Natural killer cell (primary cell): ENCODE measurements around the gene HK3. TPM values are rescaled to one million over a fixed set of nuclear protein-coding genes. Genes with fewer than 3 reads are reported as not detected.

ENCODE experiments used
- ATAC-seq, 3 donors: fragments of 150-1000 bp in 2 of 3; fragments of 200-7000 bp in 1 of 3; cut with Tn5 transposase; 1 replicate in 1 of 3; 2 replicates in 2 of 3; pipeline ENCODE4 v1.10.0; 2021; ENCODE audit warnings: mild to moderate bottlenecking in 2 of 3, moderate library complexity in 2 of 3
- DNase-seq, 2 donors: peaks; one replicate each; pipeline versions ENCODE4 v3.0.0 to v3.0.0-alpha.2; 2013 to 2021; ENCODE audit warnings: mixed read lengths in 1 of 2
- H3K27ac ChIP-seq: one replicate; pipeline ENCODE4 v1.5.1; 2013; ENCODE audit warnings: mild to moderate bottlenecking, low read length
- H3K27me3 ChIP-seq: one replicate; pipeline ENCODE4 v1.6.1; 2013; ENCODE audit warnings: low read length; ENCODE audit not compliant: control insufficient read depth, insufficient read depth
- H3K36me3 ChIP-seq: one replicate; pipeline ENCODE4 v1.6.1; 2013; ENCODE audit warnings: low read length; ENCODE audit not compliant: control insufficient read depth, insufficient read depth
- H3K4me1 ChIP-seq: one replicate; pipeline ENCODE4 v1.6.1; 2013; ENCODE audit warnings: low read length; ENCODE audit not compliant: control insufficient read depth, insufficient read depth
- H3K4me3 ChIP-seq: one replicate; pipeline ENCODE4 v1.5.1; 2013; ENCODE audit warnings: low read length
- H3K9me3 ChIP-seq: one replicate; pipeline ENCODE4 v1.6.1; 2013; ENCODE audit warnings: low read length; ENCODE audit not compliant: control insufficient read depth, insufficient read depth
- H3K27ac Mint-ChIP-seq, 2 donors: one replicate each; pipeline ENCODE4 v1.8.0; 2022; ENCODE audit warnings: mild to moderate bottlenecking in 2 of 2, mixed read lengths in 2 of 2, moderate library complexity in 1 of 2
- H3K27me3 Mint-ChIP-seq, 2 donors: one replicate each; pipeline ENCODE4 v1.8.0; 2022; ENCODE audit warnings: low read depth in 2 of 2, mixed read lengths in 2 of 2
- H3K36me3 Mint-ChIP-seq: one replicate; pipeline ENCODE4 v1.8.0; 2022; ENCODE audit warnings: mixed read lengths
- H3K4me1 Mint-ChIP-seq, 2 donors: one replicate each; pipeline ENCODE4 v1.8.0; 2022; ENCODE audit warnings: mixed read lengths in 2 of 2
- H3K4me3 Mint-ChIP-seq: one replicate; pipeline ENCODE4 v1.8.0; 2022; ENCODE audit warnings: mild to moderate bottlenecking, moderate library complexity, mixed read lengths
- H3K9me3 Mint-ChIP-seq, 2 donors: one replicate each; pipeline ENCODE4 v1.8.0; 2022; ENCODE audit warnings: mixed read lengths in 2 of 2
- CTCF ChIP-seq: fragments of 200-600 bp; IDR thresholded peaks from one replicate; pipeline ENCODE4 v1.8.0; 2022; ENCODE audit warnings: antibody characterized with exemption
- WGBS: methylation state at CpG from one replicate; pipeline ENCODE4 v1.1.7; 2013; ENCODE audit warnings: missing lambda C conversion rate; ENCODE audit not compliant: insufficient coverage; 5-methylcytosine and 5-hydroxymethylcytosine counted together
- intact Hi-C: fragments of 100-400 bp; cut with micrococcal nuclease; formaldehyde crosslinking; loops from one replicate; pipeline ENCODE4 v1.14.2; 2022
- total RNA-seq, 4 donors: library from RNA; stranded (reverse); fragments of 120-200 nt in 1 of 4; gene quantifications; one replicate each; pipeline versions ENCODE4 v1.2.3 to v1.2.4, GENCODE V29; 2013 to 2022

The HK3 gene
- total RNA-seq, 3 donors from 2014 or later (not counting 1 experiment from before 2014, with no cell fraction given) = 6.6 to 56.1 (median 26.2) TPM

DNA sequence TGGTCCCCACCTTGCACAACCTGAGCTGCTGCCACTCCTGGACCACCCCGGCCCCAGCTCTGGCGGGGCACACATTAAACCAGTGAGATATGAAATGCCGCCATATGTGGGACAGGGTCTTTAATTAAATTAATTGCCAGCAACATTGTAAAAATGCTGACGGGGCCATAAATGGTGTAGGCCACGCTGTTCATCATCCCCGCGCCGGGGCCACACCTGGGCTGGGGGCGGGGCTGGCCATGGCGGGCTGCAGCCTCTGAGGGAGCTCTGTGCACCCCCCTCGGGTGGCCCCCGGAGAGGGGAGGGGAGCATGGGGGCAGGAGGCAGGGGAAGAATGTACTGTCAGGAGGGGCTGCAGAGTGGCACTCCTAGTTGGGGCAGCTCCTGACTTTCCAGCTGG, 47.8 kb downstream of the HK3 start:
- no peaks in the 10 kb centered on the region for H3K4me1 ChIP-seq
- H3K27me3 ChIP-seq = no peaks in the 10 kb centered on the region
- no peak overlapping the region for H3K27ac Mint-ChIP-seq
- peaks cover 0 to 8% of the 10 kb centered on the region in 2 donors for H3K27me3 Mint-ChIP-seq
- H3K4me1 Mint-ChIP-seq = no peaks in the 10 kb centered on the region
- no peaks in the 10 kb centered on the region for H3K9me3 Mint-ChIP-seq
- H3K27ac ChIP-seq = no peak overlapping the region
- DNase-seq = no peak
- WGBS = 86% methylated on average over 12 of the region's 12 CpGs
- no peak for ATAC-seq
- H3K36me3 Mint-ChIP-seq = no peaks in the 10 kb centered on the region
- H3K4me3 Mint-ChIP-seq = no peak overlapping the region
- intact Hi-C loops = no loop called here
- no peaks in the 10 kb centered on the region for H3K9me3 ChIP-seq
- no peak for TF ChIP-seq CTCF
- no peak overlapping the region for H3K4me3 ChIP-seq
- H3K36me3 ChIP-seq = no peaks in the 10 kb centered on the region

GRCh38 chr5:176850371-176851245, 48.5 kb downstream of the HK3 start:
- Histone ChIP-seq H3K4me1 (no peaks in the 10 kb centered on the region), H3K27me3 (no peaks in the 10 kb centered on the region), H3K36me3 (no peaks in the 10 kb centered on the region), H3K4me3 (no peak overlapping the region), H3K9me3 (no peaks in the 10 kb centered on the region), H3K27ac (no peak overlapping the region)
- H3K27ac Mint-ChIP-seq = no peak overlapping the region
- TF ChIP-seq CTCF = no peak
- no peak for ATAC-seq
- no peak overlapping the region for H3K4me3 Mint-ChIP-seq
- H3K9me3 Mint-ChIP-seq = no peaks in the 10 kb centered on the region
- no peaks in the 10 kb centered on the region for H3K4me1 Mint-ChIP-seq
- WGBS = 83% methylated on average over 21 of the region's 21 CpGs
- DNase-seq = no peak
- H3K36me3 Mint-ChIP-seq = no peaks in the 10 kb centered on the region
- intact Hi-C loops = no loop called here
- peaks cover 7 to 13% of the 10 kb centered on the region in 2 donors for H3K27me3 Mint-ChIP-seq

- Mint-ChIP-seq H3K9me3 (no peaks in the 10 kb centered on the region), H3K4me1 (no peaks in the 10 kb centered on the region), H3K27ac (no peak overlapping the region), H3K36me3 (no peaks in the 10 kb centered on the region), H3K27me3 (peaks cover 13 to 20% of the 10 kb centered on the region in 2 donors), H3K4me3 (no peak overlapping the region)
- TF ChIP-seq CTCF = no peak
- Histone ChIP-seq H3K27ac (no peak overlapping the region), H3K4me3 (no peak overlapping the region), H3K36me3 (no peaks in the 10 kb centered on the region), H3K27me3 (no peaks in the 10 kb centered on the region), H3K4me1 (no peaks in the 10 kb centered on the region), H3K9me3 (no peaks in the 10 kb centered on the region)
- 73% methylated on average over 7 of the region's 7 CpGs for WGBS
- ATAC-seq = no peak
- no peak for DNase-seq
- intact Hi-C loops = no loop called here
Observed at GRCh38 chr5:176849611-176850227, 49.4 kb downstream of the HK3 start.
